Lower lobe of right lung (tissue), 2 donors: ENCODE measurements around the gene NEU4. TPM values are rescaled to one million over a fixed set of nuclear protein-coding genes. Genes with fewer than 3 reads are reported as not detected.
"Not testable (repeated sequence)": the region's sequence is repeated elsewhere in the genome, so short reads cannot be mapped to it uniquely, and the experiment has no call there.

ENCODE experiments used
- ATAC-seq, 2 donors: fragments of 200-7000 bp; cut with Tn5 transposase; one replicate each; pipeline ENCODE4 v1.9.1; 2020 to 2022; ENCODE audit warnings: mild to moderate bottlenecking in 2 of 2, moderate library complexity in 2 of 2
- DNase-seq: peaks from one replicate; pipeline ENCODE4 v3.0.0-alpha.2; 2020
- H3K27ac ChIP-seq: fragments of 200-600 bp; one replicate; pipeline ENCODE4 v1.8.0; 2022
- H3K27me3 ChIP-seq: fragments of 200-600 bp; one replicate; pipeline ENCODE4 v1.8.0; 2022; ENCODE audit warnings: low read depth
- H3K36me3 ChIP-seq: fragments of 200-600 bp; one replicate; pipeline ENCODE4 v1.8.0; 2022; ENCODE audit warnings: mild to moderate bottlenecking
- H3K4me1 ChIP-seq: fragments of 200-600 bp; one replicate; pipeline ENCODE4 v1.8.0; 2022
- H3K4me3 ChIP-seq: fragments of 200-600 bp; one replicate; pipeline ENCODE4 v1.8.0; 2022; ENCODE audit warnings: mild to moderate bottlenecking
- H3K9me3 ChIP-seq: fragments of 200-600 bp; one replicate; pipeline ENCODE4 v1.8.0; 2022
- CTCF ChIP-seq: fragments of 200-600 bp; IDR thresholded peaks from one replicate; pipeline ENCODE4 v1.8.0; 2022; ENCODE audit warnings: antibody characterized with exemption, mild to moderate bottlenecking
- intact Hi-C: fragments of 100-400 bp; cut with DNase I; formaldehyde crosslinking; loops from one replicate; pipeline ENCODE4 v1.11.0; 2022
- total RNA-seq: library from RNA; stranded (reverse); fragmentation: NEBNext Ultra II Directional; extraction: Animal tissue kit (Norgen Biotek cat#: 25700); gene quantifications from one replicate; pipeline ENCODE4 v1.2.1, GENCODE V29; 2021
- donor health status: DM: no; HTN: yes; CAD: no; lungs with severe emphysema.

The NEU4 gene
- total RNA-seq, 1 donor from 2014 or later = not detected

- Histone ChIP-seq H3K27ac (no peak overlapping the region), H3K27me3 (peaks cover 28% of the 10 kb centered on the region), H3K4me3 (no peak overlapping the region), H3K36me3 (no peaks in the 10 kb centered on the region), H3K4me1 (peaks cover 8% of the 10 kb centered on the region), H3K9me3 (no peaks in the 10 kb centered on the region)
- intact Hi-C loops = no loop called here
- TF ChIP-seq CTCF = no peak
- DNase-seq (no peak), ATAC-seq (no peak)
Measured at GRCh38 chr2:241815477-241816430, 6.8 kb downstream of the NEU4 start.

GRCh38 chr2:241816431-241817121, 7.6 kb downstream of the NEU4 start:
- H3K4me3 ChIP-seq = no peak overlapping the region
- TF ChIP-seq CTCF = no peak
- intact Hi-C loops = no loop called here
- DNase-seq (peak; percentile 38), ATAC-seq (no peak)
- H3K27me3 ChIP-seq = peaks cover 36% of the 10 kb centered on the region
- no peak overlapping the region for H3K27ac ChIP-seq
- H3K36me3 ChIP-seq = no peaks in the 10 kb centered on the region
- peaks cover 8% of the 10 kb centered on the region for H3K4me1 ChIP-seq
- no peaks in the 10 kb centered on the region for H3K9me3 ChIP-seq

GRCh38 chr2:241817126-241817820, 8.3 kb downstream of the NEU4 start:
- intact Hi-C loops = no loop called here
- ATAC-seq = no peak
- peak; percentile 37 for DNase-seq

GRCh38 chr2:241817821-241818215, 8.8 kb downstream of the NEU4 start:
- peaks cover 32% of the 10 kb centered on the region for H3K27me3 ChIP-seq
- H3K4me3 ChIP-seq, intact Hi-C loops, H3K4me1 ChIP-seq, H3K9me3 ChIP-seq, H3K36me3 ChIP-seq, ATAC-seq, DNase-seq, H3K27ac ChIP-seq: not testable (repeated sequence)

More at GRCh38 chr2:241817126-241817820, 8.3 kb downstream of the NEU4 start:
- Histone ChIP-seq H3K9me3 (no peaks in the 10 kb centered on the region), H3K4me3 (no peak overlapping the region), H3K36me3 (no peaks in the 10 kb centered on the region), H3K27me3 (peaks cover 32% of the 10 kb centered on the region), H3K4me1 (peaks cover 8% of the 10 kb centered on the region), H3K27ac (no peak overlapping the region)
- no peak for TF ChIP-seq CTCF

GRCh38 chr2:241818229-241818942, 9.4 kb downstream of the NEU4 start:
- Histone ChIP-seq H3K4me1 (peaks cover 8% of the 10 kb centered on the region), H3K27ac (no peak overlapping the region), H3K36me3 (no peaks in the 10 kb centered on the region), H3K27me3 (peaks cover 30% of the 10 kb centered on the region), H3K4me3 (no peak overlapping the region), H3K9me3 (no peaks in the 10 kb centered on the region)
- ATAC-seq = no peak
- intact Hi-C loops = no loop called here
- TF ChIP-seq CTCF = no peak
- peak; percentile 34 for DNase-seq
